ENCODE data around the gene HMGCS1.
"Not testable (repeated sequence)": the region's sequence is repeated elsewhere in the genome, so short reads cannot be mapped to it uniquely, and the experiment has no call there.

HMGCS1 gene

DNA sequence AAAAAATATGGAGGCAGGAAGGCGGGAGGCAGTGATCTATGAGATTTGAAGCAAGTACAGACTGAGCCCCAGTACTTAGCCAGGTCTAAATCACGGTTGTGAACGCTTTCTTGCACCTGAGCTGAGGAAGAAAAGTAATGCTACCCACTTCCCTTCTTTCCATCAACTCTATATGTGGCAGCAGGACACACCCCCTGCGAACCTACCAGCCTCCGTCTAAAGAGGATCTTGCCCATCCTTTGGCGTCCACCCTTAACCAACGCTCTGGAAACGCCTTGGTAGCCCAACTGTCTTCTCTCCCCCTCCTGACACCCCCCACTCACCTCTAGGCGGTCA lies 545 bp downstream of the HMGCS1 start:
- no peak for FAIRE-seq
- DNase-seq (ENCODE audit: low spot score): peak; percentile 23

DNA sequence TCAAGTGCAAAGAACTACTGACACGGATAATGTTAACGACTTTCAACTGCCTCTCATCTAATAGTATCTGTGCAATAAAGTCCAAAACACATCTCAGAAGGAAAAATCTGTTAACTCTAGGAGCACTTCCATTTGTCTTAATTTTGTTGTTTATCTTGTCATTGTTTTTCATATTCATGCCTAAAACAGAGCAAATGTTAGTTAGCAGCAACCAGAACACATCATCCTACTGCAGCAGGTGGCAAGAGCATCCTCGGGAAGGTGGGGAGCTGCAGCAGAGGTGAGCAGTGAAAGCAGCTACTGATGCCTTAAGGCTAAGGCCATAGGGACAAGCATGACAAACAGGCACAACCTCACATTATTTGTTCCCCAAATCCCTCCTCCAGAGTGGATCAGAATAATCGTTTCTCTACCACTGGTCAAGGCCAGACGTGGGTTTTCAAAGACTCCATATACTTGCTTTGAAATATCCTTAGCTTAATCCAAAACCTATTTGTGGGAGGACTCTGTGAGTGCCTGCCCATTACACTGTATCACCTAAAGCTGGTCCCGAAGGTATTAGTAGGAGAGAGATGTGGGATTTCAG lies 1.0 kb downstream of the HMGCS1 start:
- FAIRE-seq: no peak
- DNase-seq (ENCODE audit: low spot score): no peak

DNA sequence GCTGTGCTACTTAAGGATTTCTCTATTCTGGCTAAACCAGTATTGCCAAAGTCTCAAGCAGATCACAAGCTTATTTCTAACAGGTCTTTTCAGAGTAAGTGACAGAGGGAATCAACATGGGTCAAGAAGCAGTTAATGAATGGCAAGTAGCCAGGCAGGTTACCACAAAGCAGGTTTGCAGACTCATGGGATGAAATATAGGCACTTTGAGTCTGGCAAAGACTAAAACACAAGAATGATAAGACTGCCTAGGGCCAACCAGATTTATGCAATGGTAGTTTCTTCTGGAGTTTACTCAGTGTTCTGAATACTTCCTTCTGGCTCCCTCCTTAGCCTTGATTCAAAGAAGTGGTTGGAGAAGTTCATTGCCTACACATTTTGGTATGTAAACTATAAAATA lies 3.6 kb downstream of the HMGCS1 start:
- DNase-seq (ENCODE audit: low spot score): no peak
- peak; percentile 35 for FAIRE-seq

DNA sequence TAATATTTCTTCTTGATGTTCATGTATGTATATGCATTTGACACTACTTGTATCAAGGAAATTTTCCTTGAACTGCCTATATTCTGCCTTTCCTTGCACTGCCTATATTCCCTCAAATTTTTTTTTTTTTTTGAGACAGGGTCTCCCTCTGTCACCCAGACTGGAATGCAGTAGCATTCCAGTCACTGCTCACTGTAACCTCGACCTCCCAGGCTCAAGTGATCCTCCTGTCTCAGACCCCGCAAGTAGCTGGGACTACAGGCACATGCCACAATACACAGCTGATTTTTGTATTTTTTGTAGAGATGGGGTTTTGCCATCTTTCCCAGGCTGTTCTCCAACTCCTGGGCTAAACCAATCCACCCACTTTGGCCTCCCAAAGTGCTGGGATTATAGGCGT lies 4.1 kb downstream of the HMGCS1 start:
- no peak for DNase-seq (ENCODE audit: low spot score)
- no peak for FAIRE-seq

DNA sequence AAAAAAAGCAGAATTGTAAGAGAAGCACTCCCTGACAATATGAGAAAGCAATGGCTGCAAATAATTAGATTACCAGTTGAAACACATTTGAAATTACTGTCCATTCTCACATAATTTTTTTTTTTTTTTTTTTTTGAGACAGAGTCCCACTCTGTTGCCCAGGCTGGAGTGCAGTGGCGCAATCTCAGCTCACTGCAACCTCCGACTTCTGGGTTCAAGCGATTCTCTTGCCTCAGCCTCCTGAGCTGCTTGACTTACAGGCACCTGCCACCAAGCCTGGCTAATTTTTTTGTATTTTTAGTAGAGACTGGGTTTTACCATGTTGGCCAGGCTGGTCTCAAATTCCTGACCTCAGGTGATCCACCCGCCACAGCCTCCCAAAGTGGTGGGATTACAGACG lies 6.3 kb downstream of the HMGCS1 start:
- not testable (repeated sequence) for FAIRE-seq

DNA sequence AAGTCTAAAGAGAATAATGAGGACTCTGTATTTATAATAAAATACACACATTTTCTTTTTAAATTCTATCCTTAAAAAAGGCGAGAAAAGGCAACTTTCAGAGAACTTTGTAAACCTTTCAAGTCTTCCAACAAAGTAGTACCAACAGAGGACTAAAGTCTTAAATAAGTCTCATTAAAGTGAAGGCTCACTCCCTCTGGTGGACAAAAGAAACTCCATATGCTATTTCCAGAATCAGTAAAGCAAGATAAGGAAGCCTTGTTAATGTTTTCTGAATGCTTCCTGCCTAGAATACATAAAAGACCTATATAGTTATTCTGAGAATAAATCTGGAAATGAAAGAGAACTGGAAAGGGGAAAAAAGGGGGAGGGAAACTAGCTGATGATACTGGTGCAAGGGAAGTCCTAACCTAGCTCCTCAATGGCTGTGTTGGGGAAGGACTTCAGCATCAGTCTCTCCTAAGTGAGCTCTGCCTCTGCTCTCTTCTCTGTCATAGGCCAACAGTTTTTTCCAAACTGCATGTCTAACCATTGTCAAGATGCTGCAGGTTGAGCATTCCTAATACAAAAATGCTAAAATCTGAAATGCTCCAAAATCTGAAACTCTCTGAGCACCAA lies 7.2 kb downstream of the HMGCS1 start:
- FAIRE-seq (peak; percentile 85), DNase-seq (ENCODE audit: low spot score) (peak; percentile 67)

More for the DNA sequence above, 6.3 kb downstream of the HMGCS1 start:
- DNase-seq (ENCODE audit: low spot score): not testable (repeated sequence)

DNA sequence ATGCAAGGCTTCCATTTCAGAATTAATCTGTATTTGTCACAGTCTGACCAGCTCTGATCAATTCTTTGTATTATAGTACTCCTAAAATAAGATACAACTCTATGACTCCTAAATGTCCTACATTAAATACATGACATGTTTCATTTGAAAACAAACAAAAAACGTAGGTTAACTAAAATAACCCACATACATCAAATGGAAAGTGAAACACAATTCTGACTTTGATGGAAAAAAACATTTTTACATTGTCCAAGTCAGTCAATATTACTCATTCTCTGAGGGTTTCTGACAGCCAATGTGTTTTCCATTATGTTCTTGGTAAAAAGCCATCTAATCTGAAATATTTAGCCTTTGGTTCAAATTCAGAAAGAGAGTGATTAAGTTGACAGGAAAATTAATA lies 8.7 kb downstream of the HMGCS1 start:
- DNase-seq (ENCODE audit: low spot score) (no peak), FAIRE-seq (no peak)

DNA sequence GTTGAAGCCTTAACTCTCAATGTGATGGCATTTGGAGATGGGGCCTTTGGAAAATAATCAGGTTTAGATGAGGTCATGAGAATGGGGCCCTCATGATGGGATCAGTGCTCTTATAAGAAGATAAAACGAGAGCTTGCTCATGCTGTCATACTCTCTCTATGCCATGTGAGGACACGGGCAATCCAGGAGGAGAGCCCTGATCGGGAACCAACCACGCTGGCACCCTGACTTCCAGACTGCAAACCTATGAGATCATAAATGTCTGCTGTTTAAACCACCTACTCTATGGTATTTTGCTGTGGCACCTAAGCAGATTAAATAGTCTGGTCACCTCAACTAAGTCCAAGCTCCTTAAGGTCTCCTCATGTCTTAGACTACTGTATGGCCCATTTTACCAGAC lies 10.0 kb downstream of the HMGCS1 start:
- FAIRE-seq: no peak
- DNase-seq (ENCODE audit: low spot score): no peak

DNA sequence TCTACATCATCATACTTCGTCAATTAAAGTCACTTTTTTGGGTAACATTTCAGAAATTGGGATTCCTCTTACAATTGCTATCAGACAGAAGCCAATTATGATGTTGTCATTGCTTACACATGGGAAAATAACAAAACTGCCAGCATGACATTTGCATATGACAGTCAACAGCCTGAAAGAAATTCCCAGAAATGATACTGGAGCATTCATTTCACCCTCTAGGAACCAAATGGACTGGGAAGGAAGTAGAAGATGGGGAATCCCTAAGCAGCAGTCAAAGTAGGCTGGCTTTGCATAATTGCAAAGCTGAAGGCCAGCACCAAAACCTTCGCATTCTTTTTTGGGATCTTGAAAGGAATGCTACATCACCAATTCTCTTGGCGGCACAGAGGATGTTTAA lies 10.7 kb downstream of the HMGCS1 start:
- no peak for DNase-seq (ENCODE audit: low spot score)

DNA sequence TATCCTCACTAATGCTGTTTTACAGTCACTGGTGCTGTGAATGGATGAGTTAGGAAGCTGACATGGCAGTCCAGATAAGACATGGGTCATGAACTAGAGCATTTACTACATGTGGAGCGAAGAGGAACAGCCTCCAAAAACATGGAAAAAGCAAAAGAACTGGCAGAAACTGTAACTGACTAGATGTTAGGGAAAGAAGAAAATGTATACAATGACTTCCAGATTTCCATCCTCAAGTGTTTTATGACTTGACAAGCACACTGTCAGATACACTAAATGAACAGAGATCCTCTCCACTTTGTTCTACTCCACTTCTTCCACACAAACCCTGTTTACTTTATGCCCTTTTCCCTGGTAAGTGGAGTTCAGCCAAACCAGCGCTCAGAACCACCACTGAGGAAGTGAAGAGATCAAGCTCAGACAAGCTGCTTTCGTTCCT lies 11.5 kb downstream of the HMGCS1 start:
- FAIRE-seq (no peak), DNase-seq (ENCODE audit: low spot score) (no peak)

More for the DNA sequence above, 10.7 kb downstream of the HMGCS1 start:
- FAIRE-seq: no peak

DNA sequence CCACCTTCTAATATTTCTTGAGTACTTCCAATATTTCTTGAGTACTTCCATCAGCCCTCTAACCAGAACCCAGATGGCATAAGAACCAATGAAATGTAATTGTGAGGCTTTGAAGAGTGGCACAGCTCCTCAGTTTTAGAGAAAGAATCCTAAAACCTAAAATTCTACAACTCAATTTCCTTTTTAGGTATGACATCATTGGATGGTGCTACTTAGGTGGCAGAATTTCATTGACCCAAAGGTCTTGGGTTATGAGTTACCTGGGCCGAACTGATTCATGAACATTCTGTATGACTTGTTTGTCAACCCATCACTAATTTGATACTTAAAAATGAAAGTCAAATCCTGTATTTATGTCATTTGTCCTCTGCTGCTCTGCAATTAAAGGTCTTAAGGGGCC lies 13.1 kb downstream of the HMGCS1 start:
- no peak for FAIRE-seq
- DNase-seq (ENCODE audit: low spot score): no peak

DNA sequence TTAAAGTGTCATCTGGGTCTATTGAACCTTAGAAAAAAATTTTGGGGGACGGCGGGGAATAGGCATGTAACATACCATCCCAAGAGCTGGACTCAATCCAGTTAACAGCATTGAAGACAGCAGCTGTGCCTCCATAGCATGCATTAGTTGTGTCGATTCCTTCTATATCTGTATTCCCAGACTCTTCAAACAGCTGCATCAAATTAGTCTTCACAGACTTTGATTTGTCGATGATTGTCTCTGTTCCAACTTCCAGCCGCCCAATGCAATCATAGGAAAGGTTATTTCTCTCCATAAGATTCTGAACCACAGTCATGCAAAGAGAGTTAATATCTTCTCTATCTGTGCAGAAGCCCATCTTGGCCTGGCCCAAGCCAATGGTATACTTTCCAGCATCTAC lies 14.8 kb downstream of the HMGCS1 start:
- FAIRE-seq: no peak
- DNase-seq (ENCODE audit: low spot score): no peak

DNA sequence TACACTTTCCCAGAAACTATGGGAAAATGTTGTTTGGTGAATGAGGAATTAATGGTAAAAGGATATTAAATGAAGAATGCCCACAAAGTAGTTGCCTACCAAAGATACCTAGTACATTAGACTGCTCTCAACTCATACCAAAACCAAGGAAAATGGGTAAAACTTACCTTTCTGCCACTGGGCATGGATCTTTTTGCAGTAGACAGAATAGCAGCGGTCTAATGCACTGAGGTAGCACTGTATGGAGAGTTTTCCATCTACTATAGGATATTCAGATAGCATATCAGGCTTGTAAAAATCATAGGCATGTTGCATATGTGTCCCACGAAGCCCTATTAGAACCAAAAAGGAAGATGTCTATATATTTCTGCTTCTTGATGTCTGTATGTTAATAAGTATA lies 16.4 kb downstream of the HMGCS1 start:
- FAIRE-seq: no peak
- DNase-seq (ENCODE audit: low spot score): no peak

DNA sequence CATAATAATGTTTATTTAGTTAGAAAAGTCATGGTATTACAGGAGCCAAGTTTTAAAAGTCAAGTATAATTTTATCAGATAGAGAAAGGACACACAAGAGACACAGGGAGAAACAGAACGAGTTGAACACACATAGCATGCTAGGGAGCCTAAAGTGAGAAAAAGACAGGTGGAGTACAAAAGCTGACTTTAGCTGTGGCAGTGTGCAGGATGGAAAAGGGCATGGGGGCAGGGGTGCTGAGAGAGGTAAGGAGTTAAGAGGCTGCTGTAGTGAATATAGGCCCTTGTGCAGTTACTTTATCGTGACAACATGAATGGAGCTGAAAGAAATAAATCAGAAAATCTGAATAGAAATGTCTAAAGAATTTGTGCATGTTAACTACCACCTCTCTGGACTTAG lies 18.0 kb downstream of the HMGCS1 start:
- DNase-seq (ENCODE audit: low spot score) (no peak), FAIRE-seq (no peak)

DNA sequence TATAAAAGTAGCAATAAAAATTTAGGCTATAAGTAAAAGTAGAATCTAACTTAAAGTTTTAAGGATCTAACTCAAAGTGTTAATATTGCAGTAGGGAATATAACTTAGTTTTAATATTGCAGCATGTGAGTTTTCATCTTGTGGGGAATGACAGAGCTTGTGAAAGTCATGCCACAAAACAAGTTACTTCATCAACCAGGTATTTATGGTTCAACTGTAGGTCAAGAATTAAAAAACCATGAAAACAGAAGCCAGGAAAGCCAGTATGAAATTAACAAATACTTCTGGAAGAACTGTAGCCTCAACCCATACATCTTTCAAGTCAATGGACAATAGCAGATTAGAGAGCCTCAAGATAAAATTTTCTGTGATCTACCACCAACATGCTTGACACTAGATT lies 19.0 kb downstream of the HMGCS1 start:
- peak; percentile 63 for FAIRE-seq

DNA sequence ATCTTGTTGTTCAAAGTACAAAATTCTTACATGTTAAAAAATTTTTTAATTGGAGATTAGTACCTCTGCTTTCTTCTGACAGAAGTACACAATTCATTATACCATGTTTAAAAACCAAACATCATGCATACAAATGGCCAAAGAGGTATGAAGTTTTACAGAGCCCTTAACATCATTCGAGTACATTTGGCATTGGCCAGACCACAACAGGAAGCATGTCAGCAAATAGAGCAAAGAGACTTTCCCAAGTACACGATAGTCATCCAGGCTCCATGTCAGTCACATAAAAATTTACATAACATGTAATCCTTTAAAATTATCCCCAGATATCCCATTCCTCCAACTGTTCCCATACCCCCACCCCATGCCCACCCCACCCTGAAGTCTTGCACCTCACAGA lies 22.5 kb downstream of the HMGCS1 start:
- DNase-seq (ENCODE audit: low spot score): no peak

More for the DNA sequence above, 19.0 kb downstream of the HMGCS1 start:
- DNase-seq (ENCODE audit: low spot score): peak; percentile 26

DNA sequence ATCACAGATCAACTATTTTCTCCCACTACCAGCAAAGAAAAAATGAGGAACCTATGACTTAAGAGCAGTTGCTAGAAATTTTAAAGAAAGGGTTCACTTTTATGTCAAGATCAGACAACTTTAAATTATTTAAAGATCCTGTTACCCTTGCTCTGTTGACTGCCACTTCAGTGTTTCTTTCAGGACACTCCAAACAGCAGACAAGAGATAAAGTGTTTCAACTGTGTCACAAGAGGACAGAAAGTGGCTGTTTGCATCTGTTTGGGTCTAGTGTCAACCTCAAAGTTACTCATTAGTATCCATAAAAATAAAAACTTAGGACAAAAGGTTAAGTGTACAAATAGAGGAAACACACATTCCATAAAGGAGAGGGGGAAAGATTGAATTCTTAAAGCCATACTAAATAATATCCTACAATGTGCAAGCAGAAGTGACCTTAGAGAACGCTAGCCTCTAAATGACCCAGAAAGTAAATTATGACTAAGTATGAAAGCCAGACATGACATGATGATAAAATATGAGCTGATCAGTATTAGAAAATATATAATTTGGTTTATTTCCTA lies 24.9 kb downstream of the HMGCS1 start:
- FAIRE-seq: no peak
- no peak for DNase-seq (ENCODE audit: low spot score)

More for the DNA sequence above, 22.5 kb downstream of the HMGCS1 start:
- FAIRE-seq: no peak

DNA sequence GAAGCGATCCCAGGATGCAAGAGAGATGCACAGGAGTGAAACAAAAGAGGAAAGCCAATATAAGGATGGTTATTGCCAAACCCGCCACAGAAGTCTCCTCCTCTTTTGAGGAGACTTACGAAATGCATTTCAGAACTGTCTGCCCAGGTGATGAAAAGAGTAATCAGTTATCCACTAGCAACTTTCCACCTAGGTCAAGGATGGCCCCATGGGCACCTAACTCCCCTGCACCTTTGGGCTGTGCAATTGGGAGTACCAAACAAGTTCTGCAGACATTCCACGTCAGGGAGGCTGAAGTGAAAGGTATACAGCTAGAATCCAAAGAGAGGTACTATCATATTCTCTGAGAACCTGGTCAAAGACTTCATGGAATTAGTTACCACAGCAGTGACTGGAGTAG lies 25.7 kb downstream of the HMGCS1 start:
- DNase-seq (ENCODE audit: low spot score) (no peak), FAIRE-seq (no peak)

DNA sequence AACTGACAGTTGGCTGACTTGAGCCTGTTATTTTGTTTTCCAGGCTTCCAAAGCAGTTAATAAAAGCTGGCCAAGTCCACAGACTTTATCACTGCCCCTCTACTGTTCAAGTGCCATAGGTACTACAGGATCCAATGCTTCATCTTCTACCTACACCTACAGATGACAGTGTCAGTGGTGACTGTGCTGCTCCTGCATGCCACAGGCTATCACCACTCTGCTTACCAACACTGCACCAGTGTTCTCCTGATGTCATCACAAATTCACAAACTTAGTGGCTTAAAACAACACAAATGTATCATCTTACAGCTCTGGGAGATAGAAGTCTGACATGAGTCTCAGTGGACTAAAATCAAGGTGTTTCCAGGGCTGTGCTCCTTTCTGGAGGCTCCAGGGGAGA lies 26.6 kb downstream of the HMGCS1 start:
- DNase-seq (ENCODE audit: low spot score) (no peak), FAIRE-seq (no peak)

DNA sequence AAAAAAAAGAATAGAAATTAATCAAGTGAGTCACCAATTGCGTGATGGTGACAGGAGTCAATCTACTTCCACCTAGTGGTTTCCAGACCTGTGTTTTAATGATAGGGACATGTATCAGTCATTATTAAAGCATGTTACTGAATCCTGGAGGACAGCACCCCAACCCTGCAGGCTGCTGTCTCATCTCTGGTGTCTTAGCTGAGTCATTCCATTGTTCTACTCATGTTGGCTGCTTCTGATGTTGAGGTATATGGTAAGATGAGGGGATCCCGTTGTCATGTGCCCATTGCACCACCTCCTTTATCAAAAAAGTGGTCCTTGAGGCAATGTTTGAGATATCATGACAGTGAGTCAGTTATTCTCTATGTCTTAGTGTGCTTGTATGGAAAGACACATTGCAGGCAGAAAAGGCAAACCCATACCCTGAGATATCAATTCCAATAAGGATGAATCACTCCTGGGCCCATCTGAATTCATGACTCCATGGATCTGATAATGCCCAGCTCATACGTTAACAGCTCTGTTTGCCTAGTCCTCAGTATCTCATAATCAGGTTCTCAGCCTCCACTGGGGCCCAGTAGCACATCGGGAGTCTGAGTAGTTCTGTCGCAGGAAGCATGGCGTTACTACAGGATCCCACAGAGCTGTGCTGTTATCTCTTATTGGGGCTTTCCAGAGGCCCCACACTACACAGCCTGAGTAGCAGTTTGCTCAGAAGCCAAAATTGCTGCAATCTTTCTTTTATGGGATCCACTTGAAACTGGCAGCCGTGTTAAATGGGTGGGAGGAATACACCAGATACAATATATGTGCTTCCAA lies 31.2 kb downstream of the HMGCS1 start:
- no peak for FAIRE-seq

DNA sequence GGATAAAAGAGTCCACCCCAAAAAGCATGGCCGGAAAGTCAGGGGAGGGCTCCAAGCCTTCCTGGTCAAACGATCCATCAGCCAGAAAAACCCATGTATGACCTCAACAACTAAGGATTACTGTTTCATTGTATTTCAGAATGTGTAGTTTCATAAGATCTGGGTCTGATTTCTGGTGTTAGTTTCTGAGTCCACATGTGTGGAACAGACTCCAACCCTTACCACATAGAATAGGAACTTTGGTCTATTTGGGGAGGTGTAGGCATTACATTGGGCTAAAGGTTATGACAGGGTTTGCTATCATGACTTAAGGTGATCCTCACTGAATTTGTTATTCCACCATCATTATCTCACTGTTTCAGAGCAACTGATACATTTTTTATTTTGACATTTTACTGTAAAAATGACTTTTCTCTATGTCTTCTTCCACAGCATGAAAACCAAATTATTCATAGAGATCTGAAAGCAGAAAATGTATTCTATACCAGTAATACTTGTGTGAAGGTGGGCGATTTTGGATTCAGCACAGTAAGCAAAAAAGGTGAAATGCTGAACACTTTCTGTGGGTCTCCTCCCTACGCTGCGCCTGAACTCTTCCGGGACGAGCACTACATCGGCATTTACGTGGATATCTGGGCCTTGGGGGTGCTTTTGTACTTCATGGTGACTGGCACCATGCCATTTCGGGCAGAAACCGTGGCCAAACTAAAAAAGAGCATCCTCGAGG lies 33.5 kb downstream of the HMGCS1 start:
- DNase-seq (ENCODE audit: low spot score) (no peak), FAIRE-seq (no peak)

More for the DNA sequence above, 31.2 kb downstream of the HMGCS1 start:
- DNase-seq (ENCODE audit: low spot score): peak; percentile 20

DNA sequence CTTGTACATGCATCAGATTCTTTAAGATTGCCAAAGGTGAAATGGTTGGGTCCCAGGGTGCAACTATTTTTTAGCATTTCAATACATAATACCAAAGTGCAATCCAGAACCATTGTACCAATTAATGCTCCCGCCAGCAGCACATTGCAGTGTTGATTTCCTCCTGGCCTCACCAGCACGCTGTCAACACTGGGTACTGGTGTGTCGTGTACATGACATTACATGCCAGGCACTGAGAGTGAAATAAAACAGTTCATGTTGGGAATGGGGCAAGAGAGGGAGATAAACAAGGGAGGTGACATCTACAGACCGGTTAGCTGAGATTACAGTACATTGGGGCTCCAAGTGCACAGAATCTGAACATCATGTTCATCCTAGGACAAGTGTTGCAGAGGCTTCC lies 37.8 kb downstream of the HMGCS1 start:
- FAIRE-seq (no peak), DNase-seq (ENCODE audit: low spot score) (no peak)
